Measurements from ENCODE around the gene LGI1. TPM values are rescaled to one million over a fixed set of nuclear protein-coding genes. Genes with fewer than 3 reads are reported as not detected.

LGI1 gene
- total RNA-seq, 1 experiment from 2014 or later = not detected

- DNase-seq (ENCODE audit: low spot score) = no peak
- Mint-ChIP-seq H3K27me3 (ENCODE audit: low read depth) (peaks cover 3% of the 10 kb centered on the region), H3K4me1 (peaks cover 9% of the 10 kb centered on the region), H3K9me3 (peaks cover 6% of the 10 kb centered on the region), H3K27ac (no peak overlapping the region), H3K36me3 (no peaks in the 10 kb centered on the region), H3K4me3 (no peak overlapping the region)
- ChIA-PET CTCF (interaction anchor here (1.1 kb wide), 1 partner anchor 51 kb away, joined by 3 read pairs; no protein-coding TSS in a partner anchor), POLR2A (no interaction called here)
- no peak for TF ChIP-seq ATF2 (CRISPR knock-in tag; IDR thresholded peaks at IDR 0.05; ENCODE audit: borderline replicate concordance, low read depth)
- TF ChIP-seq ZNF416 (CRISPR knock-in tag; IDR thresholded peaks at IDR 0.05) = no peak
- no peak for TF ChIP-seq ZSCAN18 (CRISPR knock-in tag; IDR thresholded peaks at IDR 0.05)
- no peak for TF ChIP-seq JAZF1 (CRISPR knock-in tag; IDR thresholded peaks at IDR 0.05)
- TF ChIP-seq PRDM15 (CRISPR knock-in tag; IDR thresholded peaks at IDR 0.05) = no peak
- TF ChIP-seq IRF2 (CRISPR knock-in tag; IDR thresholded peaks at IDR 0.05; ENCODE audit: borderline replicate concordance, low read depth) = no peak
- no peak for ATAC-seq
Measured at GRCh38 chr10:93796167-93796566, 38.4 kb downstream of the LGI1 start.

GRCh38 chr10:93797825-93798224, 40.1 kb downstream of the LGI1 start:
- TF ChIP-seq E2F5 (CRISPR knock-in tag; IDR thresholded peaks at IDR 0.05) (no peak), SOX15 (CRISPR knock-in tag; IDR thresholded peaks at IDR 0.05) (no peak), ZBTB43 (CRISPR knock-in tag; IDR thresholded peaks at IDR 0.05) (no peak), ZNF512 (CRISPR knock-in tag; IDR thresholded peaks at IDR 0.05; ENCODE audit: borderline replicate concordance) (no peak), FOXK1 (CRISPR knock-in tag; IDR thresholded peaks at IDR 0.05) (no peak), ELF4 (CRISPR knock-in tag; IDR thresholded peaks at IDR 0.05; ENCODE audit: low read depth) (no peak), E2F1 (CRISPR knock-in tag; IDR thresholded peaks at IDR 0.05) (no peak), TEAD4 (CRISPR knock-in tag; IDR thresholded peaks at IDR 0.05) (no peak), USF2 (CRISPR knock-in tag; IDR thresholded peaks at IDR 0.05) (no peak), ZNF423 (CRISPR knock-in tag; IDR thresholded peaks at IDR 0.05) (no peak), SP1 (CRISPR knock-in tag; conservative IDR thresholded peaks at IDR 0.05) (no peak), CTCF (IDR thresholded peaks at IDR 0.05) (no peak), MAX (CRISPR knock-in tag; IDR thresholded peaks at IDR 0.05) (no peak), ZNF671 (CRISPR knock-in tag; IDR thresholded peaks at IDR 0.05) (no peak)
- H3K9me3 Mint-ChIP-seq = peaks cover 6% of the 10 kb centered on the region
- no peaks in the 10 kb centered on the region for H3K36me3 Mint-ChIP-seq
- H3K27me3 Mint-ChIP-seq (ENCODE audit: low read depth) = peaks cover 7% of the 10 kb centered on the region
- H3K4me1 Mint-ChIP-seq = 0 out of 2 replicates have a peak, but pooled peaks cover 3% of the 10 kb centered on the region
- POLR2A ChIA-PET = no interaction called here
- H3K27ac Mint-ChIP-seq = no peak overlapping the region
- ATAC-seq = no peak
- no peak for DNase-seq (ENCODE audit: low spot score)
- H3K4me3 Mint-ChIP-seq = no peak overlapping the region
- CTCF ChIA-PET = interaction anchor here (1.3 kb wide), 1 partner anchor 52 kb away, joined by 3 read pairs; no protein-coding TSS in a partner anchor
